Stimulated activated naive CD8-positive, alpha-beta T cell treated with anti-CD3 and anti-CD28 coated beads, Interleukin-15, amount 100 ng/mL, for 72 hours (primary cell): ENCODE data around the gene FKBP2.

Source experiments
- ATAC-seq: fragments of 150-1000 bp; cut with Tn5 transposase; 2 replicates; pipeline ENCODE4 v1.10.0; 2021; ENCODE audit warnings: mild to moderate bottlenecking, moderate library complexity
- DNase-seq, 2 donors: peaks; one replicate each; pipeline ENCODE4 v3.0.0; 2021 to 2022
- H3K27ac Mint-ChIP-seq, 2 donors: one replicate each; pipeline ENCODE4 v1.8.0; 2022; ENCODE audit warnings: mild to moderate bottlenecking in 2 of 2, mixed read lengths in 2 of 2, moderate library complexity in 2 of 2
- H3K27me3 Mint-ChIP-seq: one replicate; pipeline ENCODE4 v1.8.0; 2022; ENCODE audit warnings: mixed read lengths
- H3K4me1 Mint-ChIP-seq: one replicate; pipeline ENCODE4 v1.8.0; 2022; ENCODE audit warnings: mild to moderate bottlenecking, mixed read lengths
- H3K4me3 Mint-ChIP-seq, 2 donors: one replicate each; pipeline ENCODE4 v1.8.0; 2022; ENCODE audit warnings: mild to moderate bottlenecking in 2 of 2, mixed read lengths in 2 of 2, moderate library complexity in 1 of 2
- H3K9me3 Mint-ChIP-seq, 2 donors: one replicate each; pipeline ENCODE4 v1.8.0; 2022; ENCODE audit warnings: mixed read lengths in 2 of 2

The FKBP2 gene

DNA sequence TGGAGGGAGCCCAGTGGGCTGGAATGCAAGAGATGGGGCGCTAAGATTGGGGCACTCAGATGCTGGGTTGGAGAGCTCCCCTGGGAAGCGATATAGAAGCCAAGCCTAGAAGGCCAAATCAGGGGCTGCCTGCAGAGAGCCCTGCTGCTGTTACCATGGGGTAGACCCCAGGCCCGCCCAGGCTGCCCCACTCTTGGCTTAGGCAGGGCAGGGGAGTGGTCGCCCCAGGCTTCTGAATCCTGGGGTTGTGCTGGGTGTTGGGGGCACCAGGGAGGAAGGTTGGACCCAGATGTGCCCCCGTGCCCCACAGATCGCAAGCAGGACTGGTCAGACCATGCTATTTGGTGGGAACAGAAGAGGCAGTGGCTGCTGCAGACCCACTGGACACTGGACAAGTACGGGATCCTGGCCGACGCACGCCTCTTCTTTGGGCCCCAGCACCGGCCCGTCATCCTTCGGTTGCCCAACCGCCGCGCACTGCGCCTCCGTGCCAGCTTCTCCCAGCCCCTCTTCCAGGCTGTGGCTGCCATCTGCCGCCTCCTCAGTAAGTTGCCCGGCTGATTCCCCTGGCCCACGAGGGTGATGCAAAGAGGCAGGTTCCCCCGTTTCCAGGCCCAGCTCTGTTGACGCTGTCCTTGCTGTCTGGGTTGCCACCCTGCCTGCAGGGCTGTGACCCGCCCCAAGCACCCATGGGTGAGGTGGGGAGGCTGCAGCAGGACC, 30.4 kb upstream of the FKBP2 start:
- H3K9me3 Mint-ChIP-seq, result no peaks in the 10 kb centered on the region
- peaks cover 83% of the 10 kb centered on the region for H3K4me1 Mint-ChIP-seq
- H3K4me3 Mint-ChIP-seq, result no peak overlapping the region
- peak overlapping the region in 1 of 2 donors; percentile 71 for H3K27ac Mint-ChIP-seq
- ATAC-seq (no peak), DNase-seq (no peak)
- H3K27me3 Mint-ChIP-seq, result no peaks in the 10 kb centered on the region

DNA sequence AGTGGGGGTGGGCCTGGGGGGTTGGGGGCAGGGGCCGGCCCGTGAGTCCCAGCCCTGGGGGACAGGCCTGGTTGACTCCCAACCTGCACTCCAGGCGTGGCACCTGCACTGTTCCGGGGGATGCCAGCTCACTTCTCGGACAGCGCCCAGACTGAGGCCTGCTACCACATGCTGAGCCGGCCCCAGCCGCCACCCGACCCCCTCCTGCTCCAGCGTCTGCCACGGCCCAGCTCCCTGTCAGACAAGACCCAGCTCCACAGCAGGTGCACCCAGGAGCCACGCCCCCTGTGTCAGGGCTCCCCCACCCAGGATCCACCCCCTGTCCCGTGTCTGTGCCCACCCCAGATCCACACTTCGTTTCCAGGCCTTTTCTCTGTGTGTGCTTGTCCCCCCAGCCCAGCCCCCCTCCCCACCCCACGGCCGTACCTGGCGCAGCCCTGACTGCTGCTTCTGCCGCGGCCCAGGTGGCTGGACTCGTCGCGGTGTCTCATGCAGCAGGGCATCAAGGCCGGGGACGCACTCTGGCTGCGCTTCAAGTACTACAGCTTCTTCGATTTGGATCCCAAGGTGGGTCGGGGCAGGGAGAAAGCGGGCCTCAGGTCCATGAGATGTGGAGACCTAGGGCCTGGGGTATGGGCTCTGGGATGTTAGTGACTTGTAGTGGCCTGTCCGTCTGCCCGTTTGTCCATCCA, 29.6 kb upstream of the FKBP2 start:
- no peak overlapping the region for H3K27ac Mint-ChIP-seq
- H3K4me3 Mint-ChIP-seq, result no peak overlapping the region
- ATAC-seq, result no peak
- peaks cover 77% of the 10 kb centered on the region for H3K4me1 Mint-ChIP-seq
- H3K27me3 Mint-ChIP-seq, result no peaks in the 10 kb centered on the region
- DNase-seq, result no peak
- no peaks in the 10 kb centered on the region for H3K9me3 Mint-ChIP-seq

DNA sequence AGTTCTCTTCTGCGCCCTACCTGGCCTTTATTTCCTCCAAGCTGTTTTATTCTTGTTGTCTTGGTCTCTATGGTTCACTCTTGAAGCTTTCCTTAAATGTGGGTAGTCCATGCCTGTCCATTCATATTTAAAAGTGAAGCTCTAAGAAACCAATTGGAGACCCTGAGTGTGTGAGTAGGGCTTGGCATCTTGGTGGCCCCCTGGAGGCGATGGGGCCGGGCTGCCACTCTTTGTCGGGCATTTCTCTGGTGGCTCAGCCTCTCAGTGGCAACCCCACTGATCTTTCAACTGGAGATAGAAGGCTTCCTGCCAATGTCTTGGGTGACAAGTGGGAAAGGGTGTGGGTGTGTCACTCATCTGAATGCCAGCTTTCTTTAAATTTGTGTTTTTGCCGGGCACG, 24.0 kb upstream of the FKBP2 start:
- no peak overlapping the region for H3K4me3 Mint-ChIP-seq
- H3K4me1 Mint-ChIP-seq, result peaks cover 40% of the 10 kb centered on the region
- peak overlapping the region in 1 of 2 donors; percentile 54 for H3K27ac Mint-ChIP-seq
- H3K9me3 Mint-ChIP-seq, result no peaks in the 10 kb centered on the region
- ATAC-seq (no peak), DNase-seq (no peak)
- no peaks in the 10 kb centered on the region for H3K27me3 Mint-ChIP-seq

DNA sequence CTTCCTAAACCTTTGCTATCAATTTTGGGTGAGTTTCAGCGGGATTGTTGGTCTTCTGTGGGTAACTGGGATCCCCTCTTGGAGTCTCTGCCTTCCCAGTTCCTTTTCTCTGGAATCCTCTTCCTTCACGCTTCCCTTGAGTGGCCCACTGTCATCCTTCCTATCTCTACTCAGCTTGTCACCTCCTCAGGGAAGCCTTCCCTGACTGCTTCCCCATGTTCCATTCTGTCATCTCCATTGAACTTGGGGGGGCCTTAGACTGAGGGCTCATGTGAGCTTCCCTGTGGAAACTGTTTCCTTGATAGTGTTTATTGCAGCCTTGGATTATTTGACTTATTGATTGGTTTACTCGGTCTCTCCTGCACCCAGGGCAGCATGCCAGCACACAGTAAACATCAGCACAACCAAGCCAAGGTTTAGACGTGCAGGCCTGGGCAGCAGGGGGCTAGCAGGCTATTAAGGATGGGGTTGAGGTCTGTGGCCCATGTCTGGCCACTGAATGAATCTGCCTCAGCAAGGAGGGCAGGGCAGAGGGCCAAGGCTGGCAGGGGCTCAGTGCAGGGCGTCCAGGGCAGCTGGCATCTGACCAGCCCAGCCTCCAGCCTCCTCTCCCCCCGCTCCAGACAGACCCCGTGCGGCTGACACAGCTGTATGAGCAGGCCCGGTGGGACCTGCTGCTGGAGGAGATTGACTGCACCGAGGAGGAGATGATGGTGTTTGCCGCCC, 22.1 kb upstream of the FKBP2 start:
- Mint-ChIP-seq H3K27ac (peak overlapping the region; percentile 69 to 87), H3K4me1 (peaks cover 27% of the 10 kb centered on the region), H3K9me3 (no peaks in the 10 kb centered on the region), H3K27me3 (no peaks in the 10 kb centered on the region), H3K4me3 (no peak overlapping the region)
- ATAC-seq (no peak), DNase-seq (no peak)

DNA sequence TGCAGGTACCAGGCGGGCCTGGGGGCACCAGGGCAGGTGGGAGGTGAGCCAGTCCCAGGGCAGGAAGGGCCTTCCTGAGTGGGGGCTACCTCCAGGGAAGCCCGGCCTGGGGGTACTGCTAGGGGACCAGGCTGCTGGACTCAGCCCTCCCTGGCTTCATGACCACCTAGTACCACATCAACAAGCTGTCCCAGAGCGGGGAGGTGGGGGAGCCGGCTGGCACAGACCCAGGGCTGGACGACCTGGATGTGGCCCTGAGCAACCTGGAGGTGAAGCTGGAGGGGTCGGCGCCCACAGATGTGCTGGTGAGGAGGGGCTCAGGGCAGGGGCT, 21.6 kb upstream of the FKBP2 start:
- Mint-ChIP-seq H3K27me3 (no peaks in the 10 kb centered on the region), H3K4me3 (no peak overlapping the region), H3K27ac (peak overlapping the region in 1 of 2 donors; percentile 87), H3K9me3 (no peaks in the 10 kb centered on the region), H3K4me1 (peaks cover 27% of the 10 kb centered on the region)
- DNase-seq (no peak), ATAC-seq (no peak)

DNA sequence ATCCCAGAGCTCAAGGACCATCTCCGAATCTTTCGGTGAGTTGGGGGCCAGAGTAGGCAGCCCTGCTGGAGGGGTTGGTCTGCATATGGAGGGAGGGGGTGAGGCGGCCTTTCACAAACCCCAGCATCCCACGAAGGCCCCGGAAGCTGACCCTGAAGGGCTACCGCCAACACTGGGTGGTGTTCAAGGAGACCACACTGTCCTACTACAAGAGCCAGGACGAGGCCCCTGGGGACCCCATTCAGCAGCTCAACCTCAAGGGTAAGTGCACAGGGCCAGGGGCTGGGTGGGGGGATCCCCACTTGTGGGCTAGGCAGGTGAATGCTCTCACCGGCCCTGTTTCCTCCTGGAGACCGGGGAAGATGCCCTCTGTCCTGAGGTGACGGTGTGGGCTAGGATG, 21.1 kb upstream of the FKBP2 start:
- no peaks in the 10 kb centered on the region for H3K9me3 Mint-ChIP-seq
- no peak for DNase-seq
- no peak overlapping the region for H3K4me3 Mint-ChIP-seq
- no peaks in the 10 kb centered on the region for H3K27me3 Mint-ChIP-seq
- ATAC-seq, result no peak
- peaks cover 27% of the 10 kb centered on the region for H3K4me1 Mint-ChIP-seq
- H3K27ac Mint-ChIP-seq, result peak overlapping the region in 1 of 2 donors; percentile 46

DNA sequence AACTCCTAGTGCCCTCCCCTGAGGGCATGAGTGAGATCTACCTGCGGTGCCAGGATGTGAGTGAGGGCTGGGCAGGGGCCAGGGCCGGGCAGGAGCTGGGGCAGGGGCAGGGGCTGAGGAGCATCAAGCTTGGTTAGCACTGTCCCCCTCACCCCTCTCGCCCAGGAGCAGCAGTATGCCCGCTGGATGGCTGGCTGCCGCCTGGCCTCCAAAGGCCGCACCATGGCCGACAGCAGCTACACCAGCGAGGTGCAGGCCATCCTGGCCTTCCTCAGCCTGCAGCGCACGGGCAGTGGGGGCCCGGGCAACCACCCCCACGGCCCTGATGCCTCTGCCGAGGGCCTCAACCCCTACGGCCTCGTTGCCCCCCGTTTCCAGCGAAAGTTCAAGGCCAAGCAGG, 20.6 kb upstream of the FKBP2 start:
- peaks cover 27% of the 10 kb centered on the region for H3K4me1 Mint-ChIP-seq
- H3K9me3 Mint-ChIP-seq, result no peaks in the 10 kb centered on the region
- no peaks in the 10 kb centered on the region for H3K27me3 Mint-ChIP-seq
- DNase-seq, result no peak
- ATAC-seq, result no peak
- no peak overlapping the region for H3K4me3 Mint-ChIP-seq
- H3K27ac Mint-ChIP-seq, result no peak overlapping the region

DNA sequence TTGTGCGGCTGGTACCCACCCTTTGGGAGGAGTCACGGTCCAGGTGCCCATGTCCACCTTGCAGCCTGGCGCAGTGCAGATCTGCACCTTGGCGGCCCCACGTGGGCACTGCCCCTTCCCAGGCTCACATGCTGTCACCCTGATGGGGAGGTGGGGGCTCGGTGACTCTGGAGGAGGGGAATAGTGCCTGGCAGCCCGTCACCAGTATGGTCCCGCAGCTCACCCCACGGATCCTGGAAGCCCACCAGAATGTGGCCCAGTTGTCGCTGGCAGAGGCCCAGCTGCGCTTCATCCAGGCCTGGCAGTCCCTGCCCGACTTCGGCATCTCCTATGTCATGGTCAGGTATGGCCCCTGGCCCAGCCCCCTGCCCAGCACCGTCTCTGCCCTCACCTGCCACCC, 20.1 kb upstream of the FKBP2 start:
- Mint-ChIP-seq H3K9me3 (no peaks in the 10 kb centered on the region), H3K4me3 (no peak overlapping the region), H3K4me1 (peaks cover 27% of the 10 kb centered on the region), H3K27me3 (no peaks in the 10 kb centered on the region), H3K27ac (no peak overlapping the region)
- no peak for DNase-seq
- no peak for ATAC-seq

DNA sequence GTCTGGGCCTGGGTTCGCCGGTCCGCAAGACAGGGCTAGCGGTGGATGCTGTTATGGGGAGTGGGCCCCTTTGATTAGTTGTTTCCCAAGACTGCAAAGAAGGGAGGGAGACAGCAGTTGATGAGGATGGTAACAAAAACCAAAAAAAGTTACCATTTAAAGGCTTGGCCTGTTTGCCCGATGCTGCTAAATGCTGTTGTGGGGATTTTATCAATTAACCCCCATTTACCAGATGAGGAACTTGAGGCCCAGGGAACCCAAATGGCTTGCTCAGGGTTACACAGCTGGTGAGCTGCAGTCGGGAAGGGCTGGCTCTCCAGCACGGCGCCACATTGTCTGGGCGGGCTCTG, 18.3 kb upstream of the FKBP2 start:
- H3K4me1 Mint-ChIP-seq, result peaks cover 33% of the 10 kb centered on the region
- no peaks in the 10 kb centered on the region for H3K9me3 Mint-ChIP-seq
- no peaks in the 10 kb centered on the region for H3K27me3 Mint-ChIP-seq
- H3K4me3 Mint-ChIP-seq, result no peak overlapping the region
- DNase-seq (no peak), ATAC-seq (no peak)
- H3K27ac Mint-ChIP-seq, result no peak overlapping the region

DNA sequence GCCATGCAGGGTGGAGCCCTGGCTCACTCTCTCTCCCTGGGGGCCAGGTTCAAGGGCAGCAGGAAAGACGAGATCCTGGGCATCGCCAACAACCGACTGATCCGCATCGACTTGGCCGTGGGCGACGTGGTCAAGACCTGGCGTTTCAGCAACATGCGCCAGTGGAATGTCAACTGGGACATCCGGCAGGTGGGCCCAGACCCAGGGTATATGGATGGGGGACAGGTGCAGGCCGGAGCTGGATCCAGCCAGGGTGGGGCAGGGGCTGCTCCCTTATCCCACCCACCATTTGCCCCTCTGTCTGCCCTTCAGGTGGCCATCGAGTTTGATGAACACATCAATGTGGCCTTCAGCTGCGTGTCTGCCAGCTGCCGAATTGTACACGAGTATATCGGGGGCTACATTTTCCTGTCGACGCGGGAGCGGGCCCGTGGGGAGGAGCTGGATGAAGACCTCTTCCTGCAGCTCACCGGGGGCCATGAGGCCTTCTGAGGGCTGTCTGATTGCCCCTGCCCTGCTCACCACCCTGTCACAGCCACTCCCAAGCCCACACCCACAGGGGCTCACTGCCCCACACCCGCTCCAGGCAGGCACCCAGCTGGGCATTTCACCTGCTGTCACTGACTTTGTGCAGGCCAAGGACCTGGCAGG, 17.8 kb upstream of the FKBP2 start:
- H3K9me3 Mint-ChIP-seq, result no peaks in the 10 kb centered on the region
- H3K27ac Mint-ChIP-seq, result peak overlapping the region in 1 of 2 donors; percentile 80
- no peak overlapping the region for H3K4me3 Mint-ChIP-seq

DNA sequence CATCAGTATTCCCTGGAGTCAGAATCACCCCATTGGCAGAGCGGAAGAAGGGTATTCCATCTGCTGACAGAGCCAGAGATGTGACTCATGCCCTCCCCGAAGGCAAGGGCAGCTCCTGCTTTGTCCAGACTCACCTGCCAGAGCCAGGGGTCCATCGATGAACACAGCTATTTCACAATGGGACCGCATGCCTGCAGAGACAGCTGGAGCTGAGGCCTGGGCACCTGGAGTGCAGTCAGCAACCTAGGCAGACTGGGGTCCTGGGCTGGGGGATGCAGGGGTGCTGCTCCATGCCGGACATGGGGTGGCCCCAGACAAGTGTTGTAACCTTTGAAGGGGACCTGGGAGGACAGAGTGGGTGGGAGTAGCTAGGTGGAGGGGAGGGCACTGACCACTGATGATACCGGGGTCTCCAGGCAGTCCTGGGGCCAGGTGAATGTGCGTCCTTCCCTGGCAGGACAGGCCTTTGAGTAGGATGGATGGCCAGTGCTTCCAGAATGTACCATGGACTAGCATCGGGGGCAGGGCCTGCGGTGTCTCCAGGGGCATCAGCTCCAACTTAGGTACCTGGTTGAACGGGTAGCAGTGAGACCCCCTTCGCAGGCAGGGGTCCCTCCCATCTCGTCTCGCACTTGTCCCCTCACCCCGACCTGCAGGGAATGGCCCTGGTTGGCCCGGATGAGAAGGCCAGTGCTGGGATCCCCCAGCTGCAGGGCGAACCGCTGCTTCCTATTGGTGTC, 16.6 kb upstream of the FKBP2 start:
- H3K27ac Mint-ChIP-seq, result peak overlapping the region in 1 of 2 donors; percentile 34
- DNase-seq (no peak), ATAC-seq (no peak)
- peaks cover 50% of the 10 kb centered on the region for H3K4me1 Mint-ChIP-seq
- peak overlapping the region; percentile 91 to 93 for H3K4me3 Mint-ChIP-seq
- H3K9me3 Mint-ChIP-seq, result no peaks in the 10 kb centered on the region
- no peaks in the 10 kb centered on the region for H3K27me3 Mint-ChIP-seq

More for the DNA sequence above, 17.8 kb upstream of the FKBP2 start:
- H3K27me3 Mint-ChIP-seq, result no peaks in the 10 kb centered on the region
- DNase-seq (no peak), ATAC-seq (no peak)
- peaks cover 38% of the 10 kb centered on the region for H3K4me1 Mint-ChIP-seq

DNA sequence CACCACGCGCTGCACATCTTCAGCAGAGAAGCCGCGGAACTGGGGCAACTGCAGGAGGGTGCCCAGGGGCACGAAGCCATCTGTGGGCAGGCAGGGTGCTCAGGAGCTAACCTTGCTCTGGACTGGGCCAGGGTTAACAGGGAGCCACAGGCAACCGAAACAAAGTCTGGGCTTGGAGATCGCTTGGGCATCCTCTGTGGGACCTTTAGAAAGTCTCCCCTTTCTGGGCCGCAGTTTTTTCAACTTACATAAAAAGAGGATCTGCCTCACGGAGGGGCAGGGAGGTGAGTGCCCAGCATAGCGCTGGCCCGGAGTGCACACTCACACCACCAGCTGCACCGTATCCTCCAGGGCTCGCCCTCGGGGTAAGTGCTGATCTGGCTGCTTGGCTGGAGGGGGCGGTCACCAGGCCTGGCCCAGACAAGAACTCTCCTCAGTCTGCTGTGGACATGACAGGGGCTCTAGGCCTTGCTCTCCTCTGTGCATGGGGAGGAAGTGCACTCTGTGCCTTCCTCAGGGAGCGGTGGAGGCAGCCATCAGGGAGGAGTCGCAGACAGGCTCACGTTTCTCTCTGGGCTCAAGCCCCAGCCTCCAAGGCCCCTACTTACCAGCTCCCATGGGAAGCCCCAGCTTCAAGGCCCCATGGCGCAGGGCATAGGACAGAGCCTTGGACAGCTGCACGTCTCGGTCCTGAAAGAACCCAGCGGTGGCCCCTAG, 15.8 kb upstream of the FKBP2 start:
- Mint-ChIP-seq H3K4me3 (peak overlapping the region; percentile 91 to 93), H3K27ac (peak overlapping the region; percentile 72 to 95), H3K4me1 (peaks cover 57% of the 10 kb centered on the region), H3K27me3 (no peaks in the 10 kb centered on the region), H3K9me3 (no peaks in the 10 kb centered on the region)
- DNase-seq (no peak), ATAC-seq (no peak)

DNA sequence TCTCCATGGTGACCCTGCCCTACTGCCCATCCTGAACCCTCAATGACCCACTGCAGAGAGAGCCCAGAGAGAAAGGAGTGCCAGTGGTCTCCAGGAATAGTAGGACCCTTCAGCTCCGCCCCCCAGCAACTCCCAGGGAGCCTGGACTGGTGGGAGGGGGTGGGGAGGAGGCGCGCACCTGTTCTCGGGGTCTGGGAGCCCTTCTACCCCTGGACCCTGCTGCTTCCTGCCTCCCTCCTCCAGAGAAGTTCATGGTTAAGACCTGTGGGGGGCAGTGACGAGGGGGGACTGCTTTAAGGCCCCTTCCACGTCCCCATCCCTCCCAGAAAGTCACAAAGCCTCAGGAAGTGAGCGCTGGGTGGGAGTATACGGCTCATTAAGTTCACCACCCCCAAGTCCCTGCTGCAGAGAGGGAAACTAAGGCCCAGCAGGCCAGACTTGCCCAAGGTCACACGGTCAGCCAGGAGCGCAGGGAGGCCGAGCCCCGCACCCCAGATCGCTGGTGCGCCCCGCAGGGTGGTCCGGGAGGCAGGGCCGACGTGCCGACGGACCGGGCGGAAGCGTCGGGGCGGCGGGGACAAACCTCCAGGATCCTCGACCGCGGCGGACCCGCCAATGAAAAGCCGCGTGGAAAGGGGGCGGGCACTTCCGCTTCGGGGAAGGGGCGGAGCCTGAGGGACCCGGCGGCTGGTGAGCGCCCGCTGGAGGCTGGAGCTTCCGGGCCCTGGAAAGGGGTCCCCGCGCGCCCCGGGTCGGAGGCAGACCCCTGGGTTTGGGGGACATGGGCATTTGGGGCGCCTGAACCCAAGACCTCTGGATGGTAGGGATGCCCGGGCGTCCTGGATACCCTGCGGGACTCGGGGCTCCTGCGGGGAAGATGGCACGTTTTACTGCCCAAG, 15.0 kb upstream of the FKBP2 start, which contains the start of the genes NUDT22 and TRPT1:
NUDT22 (plus strand) TSS at position 667 of the 899 bp plus-strand sequence. CDS start 379 bp downstream, outside the sequence.
TRPT1 (minus strand) TSS at position 579 of the 899 bp plus-strand sequence; CDS start at position 253, 326 bp downstream.
- no peaks in the 10 kb centered on the region for H3K27me3 Mint-ChIP-seq

More for the DNA sequence above, 15.0 kb upstream of the FKBP2 start, which contains the start of the genes NUDT22 and TRPT1:
- Mint-ChIP-seq H3K9me3 (no peaks in the 10 kb centered on the region), H3K4me3 (peak within 1 kb of the TSS; percentile 91 to 93), H3K4me1 (peaks cover 60% of the 10 kb centered on the region), H3K27ac (peak within 1 kb of the TSS; percentile 93 to 95)
- DNase-seq, result peak; percentile 89 to 92
- peak; percentile 74 for ATAC-seq
